IMR-90 (cell line): ENCODE measurements around the gene RGS10. TPM values are rescaled to one million over a fixed set of nuclear protein-coding genes. Genes with fewer than 3 reads are reported as not detected.

Source experiments
- ATAC-seq: fragments of 200-7000 bp; cut with Tn5 transposase; 2 replicates; pipeline ENCODE4 v1.9.1; 2020; ENCODE audit warnings: low read depth, mild to moderate bottlenecking, moderate library complexity
- BruUV-seq: library from RNA; stranded (reverse); fragments of 400-500 nt; replicated peaks from 2 replicates; lab custom pipeline; 2021; lab: Mats Ljungman, UMichigan
- CTCF ChIA-PET: fragments of 300-600 bp; formaldehyde crosslinking; extraction: SDS; loops from one replicate; lab custom pipeline; 2021; ENCODE audit warnings: antibody characterized with exemption; lab: Yijun Ruan, JAX
- POLR2A ChIA-PET: fragments of 300-600 bp; sonication (Branson Sonifier 250); formaldehyde crosslinking; loops from one replicate; lab custom pipeline; 2022; ENCODE audit warnings: antibody characterized with exemption; ENCODE audit not compliant: unreplicated experiment; lab: Charles Lee
- DNase-seq: peaks from one replicate; pipeline ENCODE4 v3.0.0; 2013
- H2AFZ ChIP-seq: replicated peaks from 2 replicates; pipeline ENCODE3; 2013; ENCODE audit warnings: low read length, mild to moderate bottlenecking; ENCODE audit not compliant: poor library complexity
- H2AK5ac ChIP-seq: 2 replicates; pipeline ENCODE4 v1.6.1; 2013; ENCODE audit warnings: low read depth, low read length, inconsistent platforms
- H2AK9ac ChIP-seq: replicated peaks from 2 replicates; pipeline ENCODE3; 2013; ENCODE audit warnings: mild to moderate bottlenecking, low read depth, low read length, moderate library complexity; ENCODE audit not compliant: poor library complexity
- H2BK120ac ChIP-seq: 2 replicates; pipeline ENCODE4 v1.6.1; 2013; ENCODE audit warnings: low read depth, low read length, inconsistent platforms
- H2BK15ac ChIP-seq: 3 replicates; pipeline ENCODE4 v1.6.1; 2013; ENCODE audit warnings: low read depth, low read length, inconsistent platforms
- H2BK20ac ChIP-seq: 2 replicates; pipeline ENCODE4 v1.6.1; 2013; ENCODE audit warnings: low read depth, mild to moderate bottlenecking, inconsistent platforms, low read length, moderate library complexity
- H2BK5ac ChIP-seq: 2 replicates; pipeline ENCODE4 v1.6.1; 2013; ENCODE audit warnings: mild to moderate bottlenecking, low read depth, low read length, inconsistent platforms; ENCODE audit not compliant: poor library complexity, severe bottlenecking
- H3K14ac ChIP-seq: replicated peaks from 2 replicates; pipeline ENCODE4 v1.6.1; 2013; ENCODE audit warnings: low read depth, low read length, inconsistent platforms
- H3K18ac ChIP-seq: 2 replicates; pipeline ENCODE4 v1.6.1; 2013; ENCODE audit warnings: low read depth, low read length, control low read depth
- H3K23ac ChIP-seq: 2 replicates; pipeline ENCODE4 v1.6.1; 2013; ENCODE audit warnings: low read depth, low read length, inconsistent platforms
- H3K27ac ChIP-seq: 2 replicates; pipeline ENCODE4 v1.5.1; 2013; ENCODE audit warnings: mild to moderate bottlenecking, control low read depth, low read length; ENCODE audit not compliant: insufficient read depth
- H3K27me3 ChIP-seq: 2 replicates; pipeline ENCODE4 v1.6.1; 2013; ENCODE audit warnings: low read length; ENCODE audit not compliant: control insufficient read depth, insufficient read depth
- H3K36me3 ChIP-seq: 2 replicates; pipeline ENCODE4 v1.6.1; 2013; ENCODE audit warnings: low read length, mixed read lengths; ENCODE audit not compliant: control insufficient read depth, insufficient read depth
- H3K4ac ChIP-seq: 2 replicates; pipeline ENCODE4 v1.6.1; 2013; ENCODE audit warnings: low read depth, low read length, inconsistent platforms
- H3K4me1 ChIP-seq: 2 replicates; pipeline ENCODE4 v1.6.1; 2013; ENCODE audit warnings: low read length, mixed read lengths; ENCODE audit not compliant: control insufficient read depth, insufficient read depth
- H3K4me2 ChIP-seq: 2 replicates; pipeline ENCODE4 v1.6.1; 2013; ENCODE audit warnings: low read depth, mild to moderate bottlenecking, control low read depth, low read length, moderate library complexity
- H3K4me3 ChIP-seq: 2 replicates; pipeline ENCODE4 v1.5.1; 2013; ENCODE audit warnings: low read depth, mild to moderate bottlenecking, control low read depth, low read length, moderate library complexity; ENCODE audit not compliant: insufficient read depth
- H3K56ac ChIP-seq: 2 replicates; pipeline ENCODE4 v1.6.1; 2013; ENCODE audit warnings: low read length, inconsistent platforms; ENCODE audit not compliant: insufficient read depth; ENCODE audit errors: extremely low read depth
- H3K79me1 ChIP-seq, 2 experiments: 2 replicates each; pipeline ENCODE4 v1.6.1; 2013; ENCODE audit warnings: low read length in 2 of 2, inconsistent platforms in 1 of 2, low read depth in 1 of 2
- H3K9ac ChIP-seq: 2 replicates; pipeline ENCODE4 v1.6.1; 2013; ENCODE audit warnings: low read depth, low read length, control low read depth
- H3K9me1 ChIP-seq: 2 replicates; pipeline ENCODE4 v1.6.1; 2013; ENCODE audit warnings: low read length, inconsistent platforms; ENCODE audit not compliant: insufficient read depth
- H3K9me3 ChIP-seq: 2 replicates; pipeline ENCODE4 v1.6.1; 2013; ENCODE audit warnings: low read length; ENCODE audit not compliant: control insufficient read depth, insufficient read depth
- H4K20me1 ChIP-seq: 2 replicates; pipeline ENCODE4 v1.6.1; 2013; ENCODE audit warnings: low read length, inconsistent platforms; ENCODE audit not compliant: insufficient read depth
- H4K5ac ChIP-seq: 2 replicates; pipeline ENCODE4 v1.6.1; 2013; ENCODE audit warnings: mild to moderate bottlenecking, low read depth, low read length, control low read depth
- H4K8ac ChIP-seq, 2 experiments: 2 replicates each; pipeline ENCODE4 v1.6.1; 2013; ENCODE audit warnings: low read depth in 2 of 2, low read length in 2 of 2, control low read depth in 1 of 2, inconsistent platforms in 1 of 2
- H4K91ac ChIP-seq: 2 replicates; pipeline ENCODE4 v1.6.1; 2013; ENCODE audit warnings: low read depth, low read length, inconsistent platforms; ENCODE audit not compliant: insufficient read depth
- CEBPB ChIP-seq: IDR thresholded peaks from 2 replicates; pipeline ENCODE4 v1.6.1; 2012; ENCODE audit warnings: low read depth, low read length, improper control_type of control experiment
- WGBS, 2 experiments: methylation state at CpG; one replicate each; pipeline versions ENCODE4 v1.1.5 to v1.1.7; 2013; ENCODE audit warnings: missing lambda C conversion rate in 2 of 2; ENCODE audit not compliant: insufficient read length in 1 of 2; ENCODE audit errors: extremely low coverage in 2 of 2; 5-methylcytosine and 5-hydroxymethylcytosine counted together
- dilution Hi-C: fragments of 300-500 bp; cut with HindIII; formaldehyde crosslinking; loops from one replicate; pipeline ENCODE4 v1.14.3; 2018; ENCODE audit warnings: low sequenced_read_pairs; ENCODE audit not compliant: unreplicated experiment
- in situ Hi-C: fragments of 300-500 bp; cut with MboI; formaldehyde crosslinking; loops from 3 replicates; pipeline ENCODE4 v1.14.3; 2019; ENCODE audit warnings: low sequenced_read_pairs, inconsistent platforms, mixed read lengths
- intact Hi-C: fragments of 100-400 bp; cut with micrococcal nuclease; formaldehyde crosslinking; loops from 2 replicates; pipeline ENCODE4 v1.10.0; 2022
- polyA plus RNA-seq, 3 experiments: library from polyadenylated mRNA; depleted of rRNA; stranded (reverse); fragments of >200 nt; gene quantifications; 2 replicates each; pipeline ENCODE4 v1.2.3, GENCODE V29; 2012; ENCODE audit warnings: low replicate concordance in 1 of 3
- total RNA-seq: library from RNA; depleted of rRNA; stranded (reverse); fragments of >200 nt; gene quantifications from 2 replicates; pipeline ENCODE4 v1.2.3, GENCODE V29; 2012

RGS10 gene
- total and polyA plus RNA-seq, 2 of the 4 experiments (the other 2 are of a cell fraction), result 35.3 to 89.7 TPM

GRCh38 chr10:119488675-119489074 is 53.8 kb downstream of the RGS10 start:
- Histone ChIP-seq H4K91ac (no peak overlapping the region), H3K23ac (no peak overlapping the region), H2AFZ (no peak overlapping the region), H3K4me2 (no peak overlapping the region), H2BK20ac (no peak overlapping the region), H2BK15ac (no peak overlapping the region), H2BK5ac (no peak overlapping the region), H2AK5ac (no peak overlapping the region), H3K79me1 (peaks cover 0 to 4% of the 10 kb centered on the region in 2 experiments; a peak in 1 of 4 replicates), H3K9ac (no peak overlapping the region), H3K56ac (no peak overlapping the region), H3K4me1 (peaks cover 20% of the 10 kb centered on the region), H3K9me1 (peaks cover 17% of the 10 kb centered on the region), H3K27me3 (no peaks in the 10 kb centered on the region), H3K4me3 (no peak overlapping the region), H3K14ac (no peak overlapping the region), H4K20me1 (no peaks in the 10 kb centered on the region), H4K8ac (no peak overlapping the region), H4K5ac (no peak overlapping the region), H3K36me3 (no peaks in the 10 kb centered on the region), H3K18ac (no peak overlapping the region), H3K9me3 (no peaks in the 10 kb centered on the region), H2BK120ac (no peak overlapping the region), H3K27ac (no peak overlapping the region), H2AK9ac (no peak overlapping the region), H3K4ac (no peak overlapping the region)
- dilution Hi-C loops (no loop called here), in situ Hi-C loops (no loop called here), intact Hi-C loops (loop anchor here (5.0 kb wide), 1 partner anchor 281 kb away; the partner anchor contains the start of gene GRK5)
- TF ChIP-seq CEBPB, result no peak
- no CpG with 5 or more reads among the region's 7 CpGs for WGBS, 2 experiments
- DNase-seq (no peak), ATAC-seq (no peak)
- CTCF ChIA-PET, result interaction anchor here (0.6 kb wide), 1 partner anchor 271 kb away, joined by 3 read pairs; no protein-coding TSS in a partner anchor
- POLR2A ChIA-PET, result no interaction called here
- BruUV-seq, result no TSS peak
